GM18868 (cell line): ENCODE results near the gene ZNF385A.

Experiments used
- ATAC-seq: cut with Tn5 transposase; IDR thresholded peaks from one replicate; pipeline ENCODE4 v1.9.1; 2021; ENCODE audit warnings: mild to moderate bottlenecking, moderate library complexity; ENCODE audit not compliant: unreplicated experiment

The ZNF385A gene, protein sequence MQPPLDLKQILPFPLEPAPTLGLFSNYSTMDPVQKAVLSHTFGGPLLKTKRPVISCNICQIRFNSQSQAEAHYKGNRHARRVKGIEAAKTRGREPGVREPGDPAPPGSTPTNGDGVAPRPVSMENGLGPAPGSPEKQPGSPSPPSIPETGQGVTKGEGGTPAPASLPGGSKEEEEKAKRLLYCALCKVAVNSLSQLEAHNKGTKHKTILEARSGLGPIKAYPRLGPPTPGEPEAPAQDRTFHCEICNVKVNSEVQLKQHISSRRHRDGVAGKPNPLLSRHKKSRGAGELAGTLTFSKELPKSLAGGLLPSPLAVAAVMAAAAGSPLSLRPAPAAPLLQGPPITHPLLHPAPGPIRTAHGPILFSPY

DNA sequence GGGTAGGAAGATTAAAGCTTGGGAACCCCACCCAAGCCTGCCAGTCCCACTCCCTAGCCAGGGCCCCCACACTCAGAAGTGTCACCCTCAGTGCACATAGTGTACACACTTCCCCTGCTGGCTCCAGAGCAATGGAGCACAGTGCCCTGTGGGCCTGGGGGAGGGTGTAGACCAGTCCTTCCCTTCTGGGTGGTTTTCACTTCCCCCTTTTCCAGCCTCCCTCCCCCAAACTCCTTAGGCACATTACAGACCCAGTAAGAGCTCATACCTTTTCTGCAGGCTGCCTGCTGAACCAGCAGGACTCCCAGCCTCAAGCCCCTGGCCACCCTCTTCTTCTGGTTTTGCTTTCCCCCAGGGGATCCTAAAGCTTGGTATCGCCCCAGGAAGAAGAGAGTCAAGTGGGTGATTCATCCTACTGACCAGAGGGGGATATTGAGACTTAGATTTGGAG is at the start of gene ZNF385A:
Gene ZNF385A (minus strand): TSS at position 143 of the 451 bp plus-strand sequence. CDS start 219 bp downstream, outside the sequence.
- ATAC-seq: peak; percentile 66

DNA sequence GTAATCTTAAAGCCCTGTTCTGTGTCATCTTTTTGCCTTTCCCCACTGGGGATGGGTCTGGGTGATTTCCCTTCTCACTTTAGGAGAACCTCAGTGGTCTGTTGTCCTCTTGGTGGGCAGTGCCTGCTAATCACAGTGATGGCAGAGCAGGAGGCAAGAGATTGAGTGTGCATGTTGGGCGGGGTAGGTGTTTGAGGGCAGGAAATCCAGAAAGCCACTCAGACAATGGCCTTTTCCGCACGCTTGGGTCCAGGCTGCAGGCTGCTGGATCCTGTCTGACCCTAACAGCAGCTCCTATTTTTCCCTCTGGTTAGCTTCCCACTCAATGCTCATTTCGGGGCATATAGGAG is 48.3 kb upstream of the ZNF385A start:
- ATAC-seq: no peak

DNA sequence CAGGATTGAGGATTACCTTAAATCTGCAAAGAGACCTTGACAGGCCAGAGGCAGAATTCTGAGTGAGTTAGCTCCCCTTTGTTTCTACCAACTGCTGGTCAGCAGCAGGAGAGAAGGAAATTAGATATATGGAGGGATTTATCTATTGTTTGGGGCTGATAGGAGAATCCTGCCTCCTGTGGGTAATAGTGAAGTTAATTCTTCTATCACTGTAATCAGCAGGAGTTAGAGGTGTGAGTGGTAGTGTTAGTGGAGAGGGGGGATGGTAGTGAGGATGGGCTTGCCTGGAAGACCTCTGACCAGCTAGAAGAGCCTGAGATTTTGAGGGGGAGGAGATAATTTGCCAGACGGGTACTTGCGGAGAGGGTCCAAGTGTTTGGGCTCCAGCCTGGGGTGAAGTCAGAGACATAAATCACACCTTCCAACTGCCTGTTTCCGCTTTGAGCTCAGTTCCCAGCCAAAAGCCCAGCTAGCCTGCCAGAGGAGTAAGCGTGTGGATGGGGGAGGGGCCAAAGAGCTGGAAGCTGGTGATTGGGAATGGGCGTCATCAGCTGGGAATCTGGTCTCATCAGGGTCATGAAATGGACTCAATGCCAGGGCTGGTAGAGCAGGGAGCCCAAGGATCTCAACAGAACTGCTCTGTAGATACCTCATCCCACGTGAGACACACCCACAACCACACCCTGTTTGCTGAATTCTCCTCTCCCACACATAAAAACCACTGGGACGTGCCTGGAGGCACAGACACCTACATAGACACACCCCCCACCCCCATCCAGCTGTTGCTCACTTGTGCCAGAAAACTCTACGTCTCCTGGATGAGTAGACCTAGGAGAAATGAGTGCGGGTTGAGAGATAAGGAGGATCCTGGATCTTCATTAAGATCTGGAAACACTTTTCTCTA is 47.6 kb upstream of the ZNF385A start:
- no peak for ATAC-seq

DNA sequence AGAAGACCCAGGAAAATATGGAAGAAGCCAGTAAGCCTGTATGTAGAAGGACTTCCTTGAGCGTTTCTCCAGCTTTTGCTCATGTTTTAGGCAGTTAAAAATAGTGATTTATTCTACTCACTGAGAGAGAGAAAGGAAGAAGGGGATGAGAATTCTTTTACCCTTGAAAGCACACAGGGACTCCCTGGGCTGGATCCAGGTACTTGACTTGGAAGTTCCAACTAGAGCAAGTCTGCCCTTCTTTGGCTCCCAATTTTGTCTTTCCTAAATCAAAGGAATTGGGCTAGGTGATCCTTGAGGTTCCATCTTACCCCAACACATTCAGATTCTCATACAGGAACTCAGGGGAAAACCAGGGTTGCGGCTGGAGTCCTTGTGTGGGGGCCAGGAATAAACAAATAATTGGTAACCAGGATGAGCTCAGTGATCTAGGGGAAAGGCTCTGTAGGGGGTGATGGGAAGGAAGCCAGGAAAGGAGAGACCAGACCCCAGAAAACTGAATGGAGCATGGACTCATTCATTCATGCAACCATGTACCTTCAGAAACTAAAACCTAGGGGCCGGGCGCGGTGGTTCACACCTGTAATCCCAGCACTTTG is 46.0 kb upstream of the ZNF385A start:
- ATAC-seq: no peak

DNA sequence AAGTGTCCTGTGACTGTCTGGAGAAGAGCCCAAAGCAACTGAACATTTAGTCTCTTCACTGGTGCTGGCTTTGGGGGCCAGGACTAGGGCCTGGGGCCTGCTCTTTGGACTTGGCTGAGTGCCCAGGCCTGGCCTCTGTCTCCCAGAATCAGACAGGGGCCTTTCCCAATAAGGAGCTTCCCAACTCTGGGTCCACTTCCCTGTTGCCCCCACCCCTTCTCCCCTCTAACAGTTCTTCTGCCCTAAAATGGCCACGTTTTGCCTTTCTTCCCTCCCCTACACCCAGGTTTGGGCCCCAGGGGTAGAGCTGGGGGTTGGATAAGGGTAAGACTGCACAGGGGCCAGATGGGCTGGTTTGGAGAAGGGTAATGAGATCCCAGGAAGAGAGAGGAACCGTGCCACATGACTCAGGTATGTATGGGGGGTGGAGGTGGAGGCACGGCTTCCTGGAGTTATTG is 44.5 kb upstream of the ZNF385A start:
- no peak for ATAC-seq

DNA sequence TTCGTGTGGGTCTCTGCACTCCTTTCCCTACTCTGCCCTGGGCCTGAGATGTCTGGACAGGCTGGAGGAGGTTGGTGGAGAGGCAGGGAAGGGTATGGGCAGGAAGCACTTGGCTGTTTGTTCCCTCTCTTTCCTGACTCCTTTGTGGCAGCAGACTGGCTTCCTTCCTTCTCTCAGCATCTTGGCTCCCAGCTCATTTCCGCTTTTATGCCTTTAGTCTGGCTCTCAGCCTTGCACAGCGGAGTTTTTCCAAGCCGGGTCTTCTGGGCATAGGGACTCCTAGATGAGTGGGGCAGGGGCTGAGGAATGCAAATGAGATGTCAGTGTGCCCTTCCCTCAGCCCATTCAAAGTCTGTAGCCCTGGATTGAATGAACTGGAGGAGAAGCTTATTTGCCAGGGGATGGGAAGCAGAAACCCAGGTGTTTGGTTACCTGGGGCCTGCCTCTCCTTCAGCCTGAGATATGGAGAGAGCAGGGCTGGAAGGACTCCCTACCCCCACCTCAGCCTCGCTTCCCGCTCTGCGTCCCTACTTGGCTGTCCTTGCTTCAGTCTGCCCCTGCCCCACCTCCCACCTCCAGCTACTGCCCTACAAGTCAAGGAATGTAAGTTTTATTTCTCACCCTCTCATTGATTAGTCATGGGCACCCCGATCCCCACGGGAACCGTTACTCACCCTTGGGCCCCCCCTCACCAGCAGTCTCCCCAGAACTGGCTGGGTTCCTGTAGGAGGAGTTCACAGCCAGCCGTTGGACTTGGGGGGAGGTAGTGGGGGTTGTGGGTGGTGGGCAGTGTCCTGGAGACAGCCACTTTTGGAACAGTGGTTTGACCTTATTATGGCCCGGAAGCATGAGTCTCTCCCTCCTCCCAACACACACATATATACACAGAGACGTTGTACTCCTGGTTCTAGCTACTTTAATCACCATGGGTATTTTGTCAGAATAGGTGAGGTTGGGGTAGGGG is 43.8 kb upstream of the ZNF385A start:
- ATAC-seq: no peak

DNA sequence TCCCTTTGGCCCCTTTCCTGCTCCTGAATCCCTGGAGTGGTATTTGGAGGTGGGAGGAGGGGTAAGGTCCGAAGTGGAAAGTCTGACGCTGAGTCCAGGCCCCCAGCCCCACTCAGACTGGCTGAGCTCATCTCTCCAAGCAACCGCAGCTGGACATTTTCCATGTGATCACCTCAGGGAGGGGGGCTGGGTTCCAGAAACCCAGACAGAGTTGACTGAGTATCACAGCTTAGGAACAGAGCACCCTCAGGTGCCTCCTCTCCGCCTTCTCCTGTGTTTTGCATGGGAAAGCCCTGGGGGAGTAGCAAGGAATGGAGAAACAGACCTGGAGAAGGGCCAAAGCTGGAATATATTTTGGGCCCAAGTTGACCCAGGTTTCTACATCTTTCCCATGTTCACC is 42.6 kb upstream of the ZNF385A start:
- no peak for ATAC-seq

DNA sequence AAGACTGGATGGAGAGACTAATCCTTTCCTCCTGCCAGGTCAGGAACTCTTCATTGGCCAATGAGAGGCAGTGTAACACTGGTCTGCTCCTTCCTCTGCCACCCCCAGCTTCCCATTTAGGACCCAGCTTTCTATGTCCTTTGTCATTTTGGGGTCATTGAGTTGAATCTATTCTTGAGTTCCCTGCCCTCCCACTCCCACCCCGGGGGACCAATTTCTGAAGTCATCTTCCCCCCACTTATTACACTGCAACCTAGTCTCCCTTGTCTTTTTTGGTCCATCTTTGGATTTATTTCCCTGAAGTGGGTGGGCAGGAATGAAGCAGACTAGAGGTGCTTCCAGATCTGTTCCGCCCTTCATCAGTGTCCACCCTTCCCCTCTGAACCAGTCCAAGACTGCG is 42.2 kb upstream of the ZNF385A start:
- ATAC-seq: no peak

DNA sequence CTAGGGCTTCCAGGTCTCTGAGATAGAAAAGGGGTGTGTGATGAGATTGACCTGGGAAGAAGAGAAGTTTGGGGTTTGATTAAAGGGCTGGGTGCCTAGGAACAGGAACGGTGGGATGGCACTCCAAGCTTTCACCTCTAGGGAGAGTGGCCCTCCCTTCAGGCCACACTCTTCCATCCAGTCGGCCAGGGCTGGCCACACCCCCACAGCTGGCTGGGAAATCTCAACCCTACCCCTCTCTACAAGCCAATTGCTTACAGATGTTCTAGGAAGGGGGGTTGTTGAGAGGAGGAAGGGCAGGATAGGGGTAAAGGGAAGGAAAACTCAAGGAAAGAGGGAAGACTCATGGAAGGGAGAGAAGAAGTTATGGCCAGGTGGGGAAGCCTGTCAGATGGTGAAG is 41.2 kb upstream of the ZNF385A start:
- ATAC-seq: no peak

DNA sequence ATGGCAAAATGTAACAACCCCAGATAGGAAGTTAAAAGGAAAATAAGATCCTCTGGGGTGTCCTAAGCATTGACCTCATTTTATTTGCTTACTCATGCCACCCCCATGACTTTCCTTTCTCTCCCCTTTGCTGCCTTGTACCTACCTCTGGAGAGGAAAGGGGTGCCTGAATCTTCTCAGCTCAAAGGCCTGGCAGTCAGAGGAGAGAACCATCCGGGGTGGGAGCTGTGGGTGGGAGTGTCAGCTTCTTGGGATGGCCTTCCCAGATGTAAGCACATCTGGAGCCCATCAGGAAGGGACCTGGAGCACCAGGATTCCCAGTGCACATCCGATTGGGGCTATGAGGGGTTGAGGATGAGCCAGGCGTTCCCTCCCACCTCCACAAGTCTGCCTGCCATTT is 39.7 kb upstream of the ZNF385A start:
- ATAC-seq: no peak

DNA sequence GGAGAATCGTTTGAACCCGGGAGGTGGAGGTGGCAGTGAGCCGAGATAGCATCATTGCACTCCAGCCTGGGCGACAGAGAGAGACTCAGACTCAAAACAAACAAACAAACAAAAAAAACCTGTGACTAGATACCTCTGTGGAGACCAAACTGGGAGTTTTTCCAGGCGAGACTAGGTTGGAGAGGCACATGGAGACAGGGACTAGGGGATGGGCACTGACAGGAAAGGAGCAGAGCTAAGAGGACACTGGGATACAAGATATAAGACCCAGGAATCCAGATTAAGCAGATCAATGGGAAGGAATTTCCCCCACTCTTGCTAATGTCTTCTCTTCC is 39.2 kb upstream of the ZNF385A start:
- ATAC-seq: no peak

DNA sequence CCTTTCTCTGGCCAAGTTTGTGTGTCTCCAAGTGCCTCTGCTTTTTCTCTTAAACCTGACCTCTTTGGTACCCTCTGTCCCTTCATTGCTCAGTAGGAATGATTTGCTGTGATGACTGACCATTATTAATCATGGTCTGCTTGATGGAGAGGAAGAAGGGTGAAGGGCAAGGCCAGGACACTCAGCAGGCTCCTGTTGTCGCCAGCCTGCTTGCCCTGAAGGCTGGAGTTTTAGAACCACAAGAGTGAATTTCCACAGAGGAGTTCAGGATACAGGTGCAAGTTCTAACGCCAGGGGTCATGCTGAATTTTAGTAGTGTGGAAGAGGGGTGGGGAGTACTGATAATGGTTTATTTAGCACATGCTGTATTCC is 37.3 kb upstream of the ZNF385A start:
- ATAC-seq: no peak

DNA sequence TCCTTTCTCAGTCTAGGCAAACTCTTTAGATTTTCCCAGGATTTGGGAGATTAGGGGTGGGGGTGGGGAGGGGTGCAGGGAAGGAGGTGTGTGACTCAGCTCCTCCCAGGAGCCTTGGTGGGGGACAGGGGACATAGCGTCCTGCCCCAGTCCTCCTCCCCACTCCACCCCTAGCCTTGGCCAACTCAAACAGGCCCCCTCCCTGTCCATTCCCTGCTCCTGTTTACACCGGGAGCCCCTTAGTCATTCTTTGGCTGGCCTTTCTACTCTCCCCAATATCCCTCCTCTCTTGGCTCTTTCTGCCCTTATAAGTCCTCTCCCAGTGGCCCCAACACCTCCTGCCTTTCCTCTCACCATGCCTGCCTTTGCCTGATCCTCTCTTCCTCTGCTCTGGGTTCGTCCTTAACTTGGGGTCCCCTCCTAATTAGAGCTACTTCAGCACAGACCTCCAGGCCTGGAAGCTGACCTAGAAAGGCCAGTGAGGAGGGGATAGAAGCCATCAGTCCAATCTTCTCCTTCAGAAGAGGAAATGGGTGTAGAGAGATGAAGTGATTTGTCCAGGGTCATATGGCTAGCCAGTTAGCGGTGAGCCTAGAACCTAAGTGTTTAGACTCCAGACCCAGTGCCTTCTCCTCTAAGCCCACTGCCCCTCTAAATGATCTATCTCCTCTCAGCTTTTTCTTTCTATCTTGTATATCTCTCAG is 36.8 kb upstream of the ZNF385A start:
- no peak for ATAC-seq

DNA sequence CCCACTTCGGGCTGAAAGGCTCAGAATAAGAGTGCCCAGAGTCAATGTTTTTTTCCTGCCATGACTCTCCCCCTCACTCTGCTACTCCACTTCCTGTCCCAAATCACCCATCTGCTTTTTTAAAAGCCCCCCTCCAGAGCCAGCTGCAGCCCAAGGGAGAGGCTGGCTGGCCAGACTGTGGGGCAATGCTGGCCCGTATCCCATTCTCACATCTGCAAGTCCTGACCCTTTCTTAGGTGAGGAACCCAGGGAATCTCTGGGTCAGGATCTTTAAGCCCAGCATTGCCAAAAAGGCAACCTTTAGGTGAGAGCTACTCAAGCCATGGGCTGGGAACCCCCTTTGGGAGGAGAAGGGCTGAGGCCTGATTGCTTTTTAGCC is 36.2 kb upstream of the ZNF385A start:
- no peak for ATAC-seq

DNA sequence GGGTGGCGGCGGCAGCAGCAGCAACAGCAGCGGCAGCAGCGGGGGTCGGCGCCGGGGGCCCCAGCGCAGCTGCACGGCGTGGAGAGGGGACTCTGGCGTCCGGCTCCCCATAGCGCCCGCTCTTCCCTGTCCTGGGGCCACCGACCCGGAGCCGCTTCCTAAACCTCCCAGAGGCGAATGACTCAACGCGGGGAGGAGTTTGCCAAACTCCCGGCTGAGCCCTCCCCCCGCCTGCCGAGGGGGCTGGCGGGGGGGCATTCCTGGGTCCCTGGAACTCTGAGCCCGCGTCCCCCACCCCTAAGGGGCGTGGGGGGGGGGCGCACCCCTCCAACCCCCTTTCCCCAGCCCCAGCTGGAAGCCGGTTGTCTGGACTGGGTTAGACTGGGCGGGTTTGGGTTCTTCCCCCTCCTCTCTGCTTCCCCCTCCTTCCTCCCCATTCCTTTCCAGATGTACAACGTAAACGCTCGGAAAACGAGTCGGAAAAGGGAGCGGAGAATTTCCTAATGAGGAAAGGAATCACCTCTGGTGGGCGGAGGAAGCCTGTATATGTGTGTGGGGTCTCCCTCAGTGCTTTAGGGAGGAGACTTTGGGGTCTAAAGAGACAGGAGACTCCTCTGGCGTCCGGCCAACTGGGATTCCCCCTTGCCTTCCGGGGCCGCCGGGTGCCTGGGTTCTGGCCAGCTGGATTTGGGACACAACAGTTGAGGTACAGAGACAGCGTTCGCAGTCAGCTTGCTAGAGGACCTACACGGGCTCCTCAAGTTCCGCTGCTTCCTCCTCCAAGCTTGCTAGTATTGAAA is 34.8 kb upstream of the ZNF385A start, which contains the start of gene ITGA5:
Gene ITGA5 (minus strand): TSS at position 179 of the 800 bp plus-strand sequence. CDS start 68 bp downstream, at position 111.
- ATAC-seq: no peak

DNA sequence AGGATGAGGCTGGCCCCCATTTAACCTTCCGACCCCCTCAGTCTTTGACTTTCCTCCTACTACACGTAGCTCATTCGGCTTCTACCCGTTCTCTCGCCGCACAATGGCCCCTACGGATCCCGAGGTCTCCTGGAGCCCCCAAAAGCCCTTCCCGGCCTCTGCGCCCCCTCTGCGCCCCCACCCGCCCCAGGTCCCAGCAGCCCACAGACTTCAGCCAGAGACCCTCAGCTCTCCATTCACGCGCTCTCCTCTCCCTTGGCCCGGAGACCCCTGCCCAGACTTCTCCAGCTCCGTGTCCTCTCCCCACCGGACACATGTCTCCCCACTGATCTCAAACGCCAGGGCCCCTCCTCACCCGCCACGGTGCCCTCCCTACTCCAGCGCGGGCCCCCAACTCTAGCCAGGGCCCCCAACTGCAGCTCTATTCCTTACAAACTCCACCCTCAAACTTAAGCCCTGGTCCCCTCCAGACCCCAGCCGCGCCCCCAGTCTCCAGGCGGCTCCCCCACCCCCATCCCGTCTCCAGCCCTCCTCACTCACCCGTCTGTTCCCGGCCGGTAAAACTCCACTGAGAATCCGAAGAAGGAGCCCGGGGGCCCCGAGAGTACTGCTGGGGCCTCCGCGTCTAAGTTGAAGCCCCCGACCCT is 34.0 kb upstream of the ZNF385A start:
- no peak for ATAC-seq

DNA sequence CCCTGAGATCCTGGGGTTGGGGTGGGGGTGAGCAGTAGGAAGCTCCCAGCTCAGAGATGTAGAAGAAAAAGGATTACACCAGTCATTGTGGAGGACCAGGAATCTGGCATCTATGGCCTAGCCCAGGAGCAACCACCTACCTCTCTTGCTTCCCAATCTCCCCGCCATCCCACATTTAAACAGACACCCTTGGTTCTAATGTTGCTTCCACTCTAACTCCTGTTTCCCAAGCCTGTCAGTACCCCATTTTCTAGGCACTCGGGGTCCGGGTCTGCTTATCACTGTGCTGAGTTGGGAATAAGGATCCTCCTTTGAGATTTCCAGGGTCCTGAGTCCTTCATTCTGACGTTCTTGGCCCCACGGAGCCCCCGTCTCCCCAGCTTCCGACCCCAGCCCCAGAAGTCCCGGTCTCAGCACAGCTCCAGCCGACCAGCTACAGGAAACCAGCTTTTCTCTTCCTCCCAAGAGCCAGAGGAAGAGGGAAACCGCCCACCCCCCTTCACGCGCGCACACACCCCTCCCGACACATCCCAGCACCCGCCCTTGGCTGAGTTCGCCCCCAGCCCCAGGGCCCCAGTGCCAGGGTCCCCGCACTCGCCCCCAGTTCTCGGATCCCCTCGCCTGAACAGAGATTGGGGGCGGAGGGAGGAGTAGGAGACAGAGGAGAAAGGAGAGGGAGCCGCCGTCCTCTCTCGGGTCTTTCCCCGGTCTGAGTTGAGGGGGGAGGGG is 33.3 kb upstream of the ZNF385A start:
- no peak for ATAC-seq
